Stimulated activated CD8-positive, alpha-beta memory T cell treated with anti-CD3 and anti-CD28 coated beads, Interleukin-15, amount 100 ng/mL, for 24 hours (primary cell): ENCODE data around the gene DLD.
"Not testable (repeated sequence)": the region's sequence is repeated elsewhere in the genome, so short reads cannot be mapped to it uniquely, and the experiment has no call there.

ENCODE experiments used
- DNase-seq: peaks from one replicate; pipeline ENCODE4 v3.0.0-alpha.2; 2020; ENCODE audit warnings: low read depth

The DLD gene

GRCh38 chr7:107915541-107915940 is 24.6 kb downstream of the DLD start:
- no peak for DNase-seq

DNA sequence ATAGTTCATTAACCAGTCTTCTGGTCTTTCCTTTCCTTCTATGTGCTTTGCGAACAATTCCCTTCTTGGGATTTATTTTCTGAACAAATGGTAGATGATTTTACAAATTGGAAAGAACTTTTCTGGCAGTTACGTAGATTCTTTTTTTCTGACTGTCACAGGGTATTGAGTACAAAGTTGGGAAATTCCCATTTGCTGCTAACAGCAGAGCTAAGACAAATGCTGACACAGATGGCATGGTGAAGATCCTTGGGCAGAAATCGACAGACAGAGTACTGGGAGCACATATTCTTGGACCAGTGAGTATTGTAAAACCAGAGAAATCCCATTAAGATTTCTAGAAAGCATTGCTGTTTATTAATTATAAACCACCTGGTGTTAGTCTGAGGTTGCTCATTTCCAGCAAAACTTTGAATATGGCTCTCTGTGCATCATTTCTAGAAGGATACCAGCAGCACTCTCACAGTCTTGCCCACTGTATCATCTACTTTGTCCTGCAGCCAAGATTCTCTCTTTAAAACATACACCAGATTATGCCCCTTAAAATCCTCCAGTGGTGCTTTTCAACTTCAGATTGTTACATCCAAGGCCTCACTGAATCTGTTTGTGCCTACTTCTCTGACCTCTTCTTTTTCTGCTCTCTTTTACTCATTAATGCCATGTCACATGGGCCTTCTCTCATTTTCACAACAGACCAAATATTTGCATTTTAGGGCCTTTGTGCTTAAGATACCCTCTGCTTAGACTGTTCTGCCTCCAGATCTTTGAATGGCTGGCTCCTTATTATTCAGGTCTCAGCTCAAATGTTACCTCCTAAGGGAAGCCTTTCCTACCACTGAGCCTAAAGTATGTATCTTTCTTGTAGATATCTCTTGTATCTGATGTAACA is 27.0 kb downstream of the DLD start:
- no peak for DNase-seq

- DNase-seq: no peak
These were observed 28.0 kb downstream of the DLD start for GRCh38 chr7:107918948-107919347.

- no peak for DNase-seq
These were observed 29.2 kb downstream of the DLD start for GRCh38 chr7:107920048-107920772.

DNA sequence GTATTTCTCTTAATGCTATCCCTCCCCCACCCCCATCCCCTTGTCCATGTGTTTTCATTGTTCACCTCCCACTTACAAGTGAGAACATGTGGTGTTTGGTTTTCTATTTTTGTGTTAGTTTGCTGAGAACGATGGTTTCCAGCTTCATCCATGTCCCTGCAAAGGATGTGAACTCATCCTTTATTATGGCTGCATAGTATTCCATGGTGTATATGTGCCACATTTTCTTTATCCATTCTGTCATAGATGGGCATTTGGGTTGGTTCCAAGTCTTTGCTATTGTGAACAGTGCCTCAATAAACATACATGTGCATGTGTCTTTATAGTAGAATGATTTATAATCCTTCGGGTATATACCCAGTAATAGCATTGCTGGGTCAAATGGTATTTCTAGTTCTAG is 30.8 kb downstream of the DLD start:
- not testable (repeated sequence) for DNase-seq

DNA sequence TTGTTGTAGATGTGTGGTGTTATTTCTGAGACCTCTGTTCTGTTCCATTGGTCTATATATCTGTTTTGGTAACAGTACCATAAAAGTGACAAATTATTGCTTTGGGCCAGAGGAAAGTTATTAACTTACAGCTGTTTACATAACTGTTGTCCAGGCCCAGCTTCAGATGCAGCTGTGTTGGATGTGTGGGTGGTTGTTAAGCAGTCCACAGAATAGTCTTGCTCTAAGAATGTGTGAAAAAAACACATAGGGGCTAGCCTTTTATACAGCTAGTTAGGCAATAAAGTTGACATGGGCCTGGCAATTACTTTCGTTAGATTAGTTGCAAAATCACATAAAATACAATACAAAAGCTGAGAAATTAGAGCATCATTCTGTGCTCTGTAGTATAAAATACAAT is 31.9 kb downstream of the DLD start:
- no peak for DNase-seq

GRCh38 chr7:107924841-107925504 is 34.0 kb downstream of the DLD start:
- DNase-seq: no peak

DNA sequence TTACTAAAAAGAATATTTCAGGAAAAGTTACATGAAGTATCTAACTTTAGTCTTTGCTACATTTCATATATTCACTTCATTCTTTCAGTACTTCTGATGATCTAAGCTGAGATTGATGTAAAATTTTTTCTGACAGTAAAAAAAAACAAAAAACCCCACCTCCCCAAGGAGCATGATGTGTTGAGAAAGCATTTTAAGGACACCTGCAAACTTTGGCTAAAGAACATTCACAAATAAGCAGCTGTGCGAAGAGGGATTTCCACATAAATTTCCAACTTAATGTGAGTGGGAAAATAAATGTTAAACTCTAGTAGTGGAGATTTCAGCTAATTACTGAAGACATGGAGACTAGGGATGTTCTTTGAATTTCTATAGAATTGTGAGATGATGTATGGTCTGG is 35.5 kb downstream of the DLD start:
- no peak for DNase-seq

GRCh38 chr7:107931740-107932515 is 40.9 kb downstream of the DLD start:
- DNase-seq: no peak

- no peak for DNase-seq
These were observed 41.8 kb downstream of the DLD start for GRCh38 chr7:107932805-107933204.

GRCh38 chr7:107933386-107934013 is 42.5 kb downstream of the DLD start:
- no peak for DNase-seq

DNA sequence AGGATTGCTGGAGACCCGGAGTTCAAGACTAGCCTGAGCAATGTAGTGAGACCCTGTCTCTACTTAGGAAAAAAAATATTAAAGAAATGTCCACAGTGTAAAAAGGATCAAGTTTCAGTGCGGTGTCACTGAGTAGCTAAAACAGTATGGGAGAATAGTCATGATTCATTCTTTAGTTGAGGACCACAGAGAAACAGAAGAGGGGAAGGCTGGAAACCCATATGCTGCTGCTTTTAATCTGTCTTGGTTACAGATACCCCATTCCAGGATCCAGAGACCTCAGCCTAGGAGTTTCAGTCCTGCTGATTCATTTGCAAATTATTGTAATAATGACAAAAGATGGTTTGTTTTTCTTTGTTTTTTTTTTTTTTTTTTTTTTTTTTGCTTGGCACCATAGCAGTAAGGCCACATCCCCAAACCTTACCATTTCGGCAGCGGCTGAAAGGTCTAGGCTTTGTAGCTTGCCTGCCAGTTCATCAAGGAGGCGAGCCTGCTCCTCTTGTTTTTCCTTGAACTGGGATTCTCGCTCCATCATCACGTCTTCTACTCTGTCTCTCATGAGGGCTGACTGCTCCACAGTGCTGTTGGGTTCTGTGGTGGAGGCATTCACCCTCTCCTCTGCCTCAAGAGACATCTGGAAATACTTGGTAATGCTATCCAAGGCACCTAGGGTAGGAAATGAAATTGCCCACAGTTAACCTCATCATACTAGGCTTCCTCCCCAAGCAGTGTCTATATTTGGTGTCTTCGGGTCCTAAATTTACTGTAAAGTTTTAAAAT is 44.2 kb downstream of the DLD start:
- DNase-seq: no peak

- DNase-seq: no peak
These were observed 45.3 kb downstream of the DLD start for GRCh38 chr7:107936312-107936711.

DNA sequence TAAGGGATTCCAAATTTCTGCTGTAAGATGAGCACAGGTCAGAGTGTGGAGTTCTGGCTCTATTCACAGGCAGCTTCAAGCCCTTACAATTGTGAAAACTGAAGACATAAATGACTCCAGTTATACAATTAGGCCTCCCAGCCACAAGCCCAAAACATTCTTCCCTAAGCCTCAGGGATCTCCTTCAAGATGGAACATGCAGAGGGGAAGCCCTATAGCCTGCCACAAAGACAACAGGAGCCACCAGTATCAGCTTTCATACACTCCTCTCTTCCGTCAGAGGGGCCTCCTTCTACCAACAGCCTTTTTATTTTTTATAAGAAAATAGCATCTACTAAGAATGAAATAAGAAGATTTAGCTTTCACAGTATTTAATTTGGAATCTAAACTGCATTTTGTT is 46.5 kb downstream of the DLD start:
- no peak for DNase-seq

GRCh38 chr7:107938456-107939250 is 47.7 kb downstream of the DLD start:
- no peak for DNase-seq

- DNase-seq: no peak
These were observed 48.8 kb downstream of the DLD start for GRCh38 chr7:107939573-107940489.

- DNase-seq: no peak
These were observed 50.0 kb downstream of the DLD start for GRCh38 chr7:107940951-107941350.

DNA sequence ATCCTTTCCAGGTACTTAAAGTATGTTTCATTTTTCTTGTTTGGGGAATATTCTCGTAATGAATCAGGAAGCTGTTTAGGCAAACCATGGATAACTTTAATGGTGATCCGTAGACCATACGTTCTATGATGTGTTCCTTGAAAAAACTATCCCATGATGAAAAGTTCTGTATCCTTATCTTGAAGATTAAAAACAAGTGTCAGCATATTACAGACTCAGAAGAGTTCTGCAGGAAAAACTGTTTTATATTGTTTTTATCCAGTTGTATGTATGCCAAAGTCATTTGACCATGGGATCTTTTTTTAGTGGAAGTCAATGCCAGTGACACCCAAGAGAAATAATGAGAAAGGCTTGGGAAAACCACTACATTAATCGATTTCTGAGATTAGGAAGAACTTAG is 52.0 kb downstream of the DLD start:
- no peak for DNase-seq
